OCI-LY7 (cell line): ENCODE data around the gene AGER. TPM values are rescaled to one million over a fixed set of nuclear protein-coding genes. Genes with fewer than 3 reads are reported as not detected.

Source experiments
- BruUV-seq: library from RNA; stranded (reverse); fragments of 400-500 nt; replicated peaks from 2 replicates; lab custom pipeline; 2021; lab: Mats Ljungman, UMichigan
- CTCF ChIA-PET: fragments of 300-600 bp; sonication (Branson Sonifier 250); formaldehyde crosslinking; loops from one replicate; lab custom pipeline; 2022; ENCODE audit warnings: antibody characterized with exemption; ENCODE audit not compliant: unreplicated experiment; lab: Charles Lee
- POLR2A ChIA-PET: fragments of 300-600 bp; sonication (Branson Sonifier 250); formaldehyde crosslinking; loops from one replicate; lab custom pipeline; 2022; ENCODE audit warnings: antibody characterized with exemption; lab: Charles Lee
- DNase-seq: peaks from one replicate; pipeline ENCODE4 v3.0.0-alpha.2; 2015; ENCODE audit warnings: low spot score
- H2AFZ ChIP-seq: fragments of 200-600 bp; sonication (generic), shearing (Covaris generic); 2 replicates; pipeline ENCODE4 v1.6.1; 2014; ENCODE audit warnings: mild to moderate bottlenecking, antibody characterized with exemption, low read length, moderate library complexity
- H3K27ac ChIP-seq: fragments of 200-600 bp; sonication (generic); 2 replicates; pipeline ENCODE4 v1.5.1; 2014; ENCODE audit warnings: mixed run types, low read depth, mild to moderate bottlenecking, moderate library complexity, low read length, inconsistent platforms; ENCODE audit not compliant: poor library complexity, severe bottlenecking
- H3K36me3 ChIP-seq: fragments of 200-600 bp; sonication (generic); 2 replicates; pipeline ENCODE4 v1.6.1; 2014; ENCODE audit warnings: mild to moderate bottlenecking, antibody characterized with exemption, low read length, moderate library complexity, mixed read lengths; ENCODE audit not compliant: insufficient read depth
- H3K4me1 ChIP-seq: fragments of 200-600 bp; sonication (generic); 2 replicates; pipeline ENCODE4 v1.5.1; 2014; ENCODE audit warnings: mild to moderate bottlenecking, low read length; ENCODE audit not compliant: insufficient read depth, poor library complexity, severe bottlenecking
- H3K4me2 ChIP-seq: fragments of 200-600 bp; sonication (generic); 2 replicates; pipeline ENCODE4 v1.6.1; 2014; ENCODE audit warnings: mild to moderate bottlenecking, low read length
- H3K4me3 ChIP-seq: fragments of 200-600 bp; sonication (generic); 2 replicates; pipeline ENCODE4 v1.5.1; 2014; ENCODE audit warnings: mild to moderate bottlenecking, low read depth, low read length; ENCODE audit not compliant: poor library complexity, severe bottlenecking
- H3K79me2 ChIP-seq: fragments of 200-600 bp; sonication (generic); 2 replicates; pipeline ENCODE4 v1.6.1; 2016; ENCODE audit warnings: low read depth, mild to moderate bottlenecking, low read length, moderate library complexity, mixed read lengths; ENCODE audit not compliant: insufficient read depth
- H3K9me2 ChIP-seq: fragments of 200-600 bp; sonication (generic); 2 replicates; pipeline ENCODE4 v1.6.1; 2016; ENCODE audit warnings: mild to moderate bottlenecking, low read length, mixed read lengths; ENCODE audit not compliant: insufficient read depth
- H3K9me3 ChIP-seq: fragments of 200-600 bp; sonication (generic); 2 replicates; pipeline ENCODE4 v1.6.1; 2014; ENCODE audit warnings: mild to moderate bottlenecking, mixed run types, low read length, mixed read lengths
- H4K20me1 ChIP-seq: fragments of 200-600 bp; sonication (generic); 2 replicates; pipeline ENCODE4 v1.6.1; 2014; ENCODE audit warnings: mild to moderate bottlenecking, antibody characterized with exemption, low read length, moderate library complexity, mixed read lengths; ENCODE audit not compliant: insufficient read depth
- CTCF ChIP-seq: fragments of 200-600 bp; sonication (generic); conservative IDR thresholded peaks from 2 replicates; pipeline ENCODE4 v1.5.1; 2014; ENCODE audit warnings: mild to moderate bottlenecking, antibody characterized with exemption, low read length, moderate library complexity, mixed read lengths
- EZH2phosphoT487 ChIP-seq: fragments of 200-600 bp; sonication (generic); IDR thresholded peaks from 2 replicates; pipeline ENCODE4 v1.6.1; 2018; ENCODE audit warnings: low read depth, borderline replicate concordance, mild to moderate bottlenecking, mixed run types, antibody characterized with exemption, low read length, moderate library complexity, mixed read lengths
- intact Hi-C: fragments of 100-400 bp; cut with micrococcal nuclease; formaldehyde crosslinking; loops from one replicate; pipeline ENCODE4 v1.10.0; 2022; ENCODE audit not compliant: unreplicated experiment
- total RNA-seq, 2 experiments: library from RNA; depleted of rRNA in 1 of 2; stranded (reverse); fragments of >200 nt in 1 of 2; shearing (Covaris generic) in 1 of 2; gene quantifications; 2 replicates each; pipeline ENCODE4 v1.2.3, GENCODE V29; 2014 to 2022

AGER gene
- total RNA-seq, 2 experiments from 2014 or later: 6.7 to 26.9 TPM

DNA sequence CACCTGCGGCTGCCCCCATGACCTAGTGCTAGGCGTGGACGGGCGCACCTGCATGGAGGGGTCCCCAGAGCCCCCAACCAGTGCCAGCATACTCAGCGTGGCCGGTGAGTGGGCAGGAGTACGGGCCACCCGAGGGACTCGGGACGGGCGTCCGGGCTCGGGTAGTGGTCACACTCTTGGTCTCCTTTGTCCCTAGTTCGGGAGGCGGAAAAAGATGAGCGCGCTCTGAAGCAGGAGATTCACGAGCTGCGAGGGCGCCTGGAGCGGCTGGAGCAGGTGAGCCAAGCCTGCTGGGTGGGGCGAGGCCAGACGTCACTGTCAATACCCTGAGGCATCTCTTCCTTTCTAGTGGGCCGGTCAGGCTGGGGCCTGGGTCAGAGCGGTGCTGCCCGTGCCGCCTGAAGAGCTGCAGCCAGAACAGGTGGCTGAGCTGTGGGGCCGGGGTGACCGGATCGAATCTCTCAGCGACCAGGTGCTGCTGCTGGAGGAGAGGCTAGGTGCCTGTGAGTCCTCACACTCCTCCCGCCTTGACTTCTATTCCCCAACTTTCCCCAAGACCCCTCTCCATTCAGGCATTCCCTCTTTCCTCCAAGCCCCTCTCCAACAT lies 16.8 kb downstream of the AGER start:
- Histone ChIP-seq H3K9me2 (no peaks in the 10 kb centered on the region), H3K4me2 (no peak overlapping the region), H2AFZ (no peak overlapping the region), H3K27ac (no peak overlapping the region), H3K4me1 (peaks cover 10% of the 10 kb centered on the region), H3K4me3 (no peak overlapping the region), H4K20me1 (no peaks in the 10 kb centered on the region), H3K36me3 (peaks cover 56% of the 10 kb centered on the region), H3K79me2 (no peaks in the 10 kb centered on the region), H3K9me3 (no peaks in the 10 kb centered on the region)
- ChIA-PET POLR2A (no interaction called here), CTCF (no interaction called here)
- no peak for DNase-seq
- intact Hi-C loops: no loop called here
- TF ChIP-seq EZH2phosphoT487 (no peak), CTCF (no peak)
- BruUV-seq: no TSS peak

GRCh38 chr6:32166411-32167061 lies 17.5 kb downstream of the AGER start:
- Histone ChIP-seq H2AFZ (no peak overlapping the region), H3K27ac (no peak overlapping the region), H3K4me3 (no peak overlapping the region), H3K36me3 (peaks cover 59% of the 10 kb centered on the region), H3K4me2 (no peak overlapping the region; the same call in 1 of the 2 replicates), H3K79me2 (no peaks in the 10 kb centered on the region), H3K4me1 (peaks cover 10% of the 10 kb centered on the region), H3K9me3 (no peaks in the 10 kb centered on the region), H3K9me2 (no peaks in the 10 kb centered on the region), H4K20me1 (no peaks in the 10 kb centered on the region)
- ChIA-PET CTCF (no interaction called here), POLR2A (no interaction called here)
- DNase-seq: no peak
- no TSS peak for BruUV-seq
- intact Hi-C loops: no loop called here
- TF ChIP-seq EZH2phosphoT487 (no peak), CTCF (peak; percentile 41)

DNA sequence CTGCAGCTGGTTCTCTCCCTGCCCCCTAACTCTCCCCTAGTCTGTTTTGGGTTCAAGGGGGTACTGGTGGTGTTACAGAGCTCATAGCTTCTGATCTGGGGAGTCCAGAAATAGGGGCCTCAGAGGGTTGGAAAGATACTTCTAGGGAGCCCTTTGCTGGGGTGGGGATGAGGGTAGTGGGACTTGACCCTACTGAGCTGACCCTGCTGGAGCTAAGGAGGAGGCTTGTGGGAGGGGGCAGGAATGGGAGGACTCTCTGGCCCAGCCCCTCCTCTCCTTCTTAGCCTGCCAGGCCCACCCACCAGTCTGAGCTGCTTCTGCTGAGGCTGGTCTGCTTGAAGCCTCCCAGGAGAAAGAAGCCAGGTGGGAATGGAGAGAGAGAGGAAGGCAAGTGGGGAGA lies 19.8 kb downstream of the AGER start, which contains the start of gene EGFL8:
EGFL8 (plus strand) TSS at position 301 of the 400 bp plus-strand sequence. CDS start 1,571 bp downstream, outside the sequence.
- Histone ChIP-seq H3K4me2 (no peak within 1 kb of the TSS), H3K9me2 (no peaks in the 10 kb centered on the region), H2AFZ (no peak within 1 kb of the TSS), H3K9me3 (no peaks in the 10 kb centered on the region), H3K36me3 (peaks cover 53% of the 10 kb centered on the region), H3K4me1 (peaks cover 10% of the 10 kb centered on the region), H3K4me3 (no peak within 1 kb of the TSS), H3K79me2 (no peaks in the 10 kb centered on the region), H3K27ac (no peak within 1 kb of the TSS), H4K20me1 (no peaks in the 10 kb centered on the region)
- BruUV-seq: no TSS peak
- no peak for DNase-seq
- TF ChIP-seq CTCF (no peak), EZH2phosphoT487 (no peak)
- CTCF ChIA-PET: no interaction called here
- intact Hi-C loops: no loop called here
- POLR2A ChIA-PET: interaction anchor here (0.5 to 0.6 kb wide), 2 partner anchors 21 to 512 kb away, joined by 3 read pairs; partner anchors contain the start of gene BAG6
